Coronary artery (tissue), 2 donors: Measurements from ENCODE around the gene FAM217B.

Source experiments
- DNase-seq: peaks from one replicate; pipeline ENCODE4 v3.0.0-alpha.2; 2017; ENCODE audit warnings: low spot score
- H3K27ac ChIP-seq, 2 donors: fragments of 200-600 bp; sonication (generic); one replicate each; pipeline ENCODE4 v1.5.1; 2016 to 2019
- H3K4me3 ChIP-seq: fragments of 200-600 bp; sonication (generic); 2 replicates; pipeline ENCODE4 v1.5.1; 2016; ENCODE audit warnings: mild to moderate bottlenecking, moderate library complexity
- TF ChIP-seq, protein P1 (sequence below): fragments of 200-600 bp; sonication (generic); IDR thresholded peaks from one replicate; pipeline ENCODE4 v1.5.1; 2019; ENCODE audit warnings: antibody characterized with exemption

Gene FAM217B

DNA sequence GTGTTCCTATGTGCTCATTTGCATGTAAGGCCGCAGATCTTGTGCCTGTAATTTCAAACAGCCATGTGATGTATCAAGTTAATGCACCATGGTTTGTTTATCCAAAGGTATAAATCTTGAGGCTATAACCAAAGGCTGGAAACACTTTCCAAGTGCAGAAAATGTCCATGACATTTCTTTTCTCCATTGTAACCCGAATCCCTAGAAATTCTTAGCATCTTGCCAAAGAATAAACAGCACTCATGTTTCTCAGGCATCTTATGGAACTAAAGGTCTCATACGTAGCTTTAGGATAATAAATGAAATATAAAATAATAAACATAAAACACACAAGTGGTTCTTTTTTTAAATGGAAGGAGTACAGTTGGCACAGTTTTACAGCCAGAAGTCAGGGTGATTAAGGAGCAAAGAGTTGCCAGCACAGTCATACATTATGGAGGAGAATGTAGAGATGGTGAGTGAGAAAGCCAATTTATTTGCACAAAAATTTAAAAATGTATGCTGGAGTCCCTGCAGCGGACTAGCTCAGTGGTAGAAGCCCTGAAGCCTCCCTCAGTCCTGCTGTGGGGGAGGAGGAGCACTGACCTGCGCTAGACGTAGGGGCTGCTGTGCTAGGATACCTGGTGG, 36.1 kb downstream of the FAM217B start:
- no peak for DNase-seq
- TF ChIP-seq, protein P1, sequence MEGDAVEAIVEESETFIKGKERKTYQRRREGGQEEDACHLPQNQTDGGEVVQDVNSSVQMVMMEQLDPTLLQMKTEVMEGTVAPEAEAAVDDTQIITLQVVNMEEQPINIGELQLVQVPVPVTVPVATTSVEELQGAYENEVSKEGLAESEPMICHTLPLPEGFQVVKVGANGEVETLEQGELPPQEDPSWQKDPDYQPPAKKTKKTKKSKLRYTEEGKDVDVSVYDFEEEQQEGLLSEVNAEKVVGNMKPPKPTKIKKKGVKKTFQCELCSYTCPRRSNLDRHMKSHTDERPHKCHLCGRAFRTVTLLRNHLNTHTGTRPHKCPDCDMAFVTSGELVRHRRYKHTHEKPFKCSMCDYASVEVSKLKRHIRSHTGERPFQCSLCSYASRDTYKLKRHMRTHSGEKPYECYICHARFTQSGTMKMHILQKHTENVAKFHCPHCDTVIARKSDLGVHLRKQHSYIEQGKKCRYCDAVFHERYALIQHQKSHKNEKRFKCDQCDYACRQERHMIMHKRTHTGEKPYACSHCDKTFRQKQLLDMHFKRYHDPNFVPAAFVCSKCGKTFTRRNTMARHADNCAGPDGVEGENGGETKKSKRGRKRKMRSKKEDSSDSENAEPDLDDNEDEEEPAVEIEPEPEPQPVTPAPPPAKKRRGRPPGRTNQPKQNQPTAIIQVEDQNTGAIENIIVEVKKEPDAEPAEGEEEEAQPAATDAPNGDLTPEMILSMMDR: no peak
- H3K4me3 ChIP-seq: no peak overlapping the region
- no peak overlapping the region for H3K27ac ChIP-seq

GRCh38 chr20:59977086-59977485, 36.9 kb downstream of the FAM217B start:
- H3K27ac ChIP-seq: no peak overlapping the region
- H3K4me3 ChIP-seq: no peak overlapping the region
- TF ChIP-seq, protein P1: no peak
- no peak for DNase-seq

GRCh38 chr20:59983076-59983475, 42.9 kb downstream of the FAM217B start:
- no peak overlapping the region for H3K4me3 ChIP-seq
- DNase-seq: no peak
- H3K27ac ChIP-seq: no peak overlapping the region
- TF ChIP-seq, protein P1: no peak

DNA sequence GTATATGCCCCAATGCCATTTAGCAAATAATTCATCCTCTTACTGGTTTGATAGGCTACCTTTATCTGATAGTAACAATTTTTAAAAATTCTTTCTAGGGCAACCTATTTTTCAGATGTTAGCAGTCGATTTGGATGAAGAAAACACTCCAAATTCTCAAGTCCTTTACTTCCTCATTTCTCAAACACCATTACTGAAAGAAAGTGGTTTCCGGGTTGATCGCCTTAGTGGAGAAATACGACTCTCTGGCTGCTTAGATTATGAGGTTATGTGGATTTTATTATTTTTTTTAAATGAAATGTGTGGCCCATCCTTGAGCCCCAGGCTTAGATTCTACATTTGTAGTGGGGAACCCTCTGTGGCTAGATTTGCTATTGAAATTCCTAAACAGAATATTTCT, 44.4 kb downstream of the FAM217B start:
- Histone ChIP-seq H3K27ac (no peak overlapping the region), H3K4me3 (no peak overlapping the region)
- TF ChIP-seq, protein P1: no peak
- DNase-seq: no peak

DNA sequence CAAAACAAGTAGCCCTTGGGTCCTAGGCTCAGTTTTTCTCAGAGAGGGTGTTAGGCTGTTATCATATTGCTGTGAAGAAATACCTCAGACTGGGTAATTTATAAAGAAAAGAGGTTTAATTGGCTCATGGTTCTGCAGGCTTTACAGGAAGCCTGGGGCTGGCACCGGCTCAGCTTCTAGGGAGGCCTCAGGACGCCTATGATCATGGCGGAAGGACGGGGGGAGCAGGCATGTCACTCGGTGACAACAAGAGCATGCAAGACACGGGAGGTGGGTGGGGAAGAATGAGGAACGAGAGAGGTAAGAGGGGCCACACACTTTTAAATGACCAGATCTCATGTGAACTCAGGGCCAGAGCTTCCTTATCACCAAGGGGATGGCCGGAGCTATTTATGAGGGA, 45.0 kb downstream of the FAM217B start:
- no peak for DNase-seq
- H3K4me3 ChIP-seq: no peak overlapping the region
- no peak overlapping the region for H3K27ac ChIP-seq
- TF ChIP-seq, protein P1: no peak

- DNase-seq: no peak
- Histone ChIP-seq H3K4me3 (no peak overlapping the region), H3K27ac (no peak overlapping the region)
- TF ChIP-seq, protein P1: no peak
Measured at GRCh38 chr20:59985864-59986263, 45.7 kb downstream of the FAM217B start.

DNA sequence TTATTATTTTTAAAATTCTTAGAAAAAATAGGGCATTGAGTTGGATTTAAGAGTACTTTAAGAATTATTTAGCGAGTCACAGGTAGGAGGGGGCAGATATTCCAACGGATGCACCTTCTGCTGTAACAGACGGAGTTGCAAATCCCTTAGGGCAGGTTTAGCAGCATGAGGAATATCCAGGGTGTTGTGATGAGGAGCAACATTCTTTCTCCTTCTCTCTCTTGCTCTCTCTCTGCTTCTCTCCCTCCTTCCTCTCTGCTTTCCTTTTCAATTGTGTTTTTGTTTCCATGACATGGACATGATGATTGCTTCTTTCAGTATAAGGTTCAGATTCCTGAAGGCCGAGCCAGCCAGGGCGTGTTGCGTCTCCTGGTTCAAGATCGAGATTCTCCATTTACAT, 46.9 kb downstream of the FAM217B start:
- TF ChIP-seq, protein P1: no peak
- no peak overlapping the region for H3K27ac ChIP-seq
- no peak for DNase-seq
- H3K4me3 ChIP-seq: no peak overlapping the region
